K562 (cell line): ENCODE measurements around the gene SPHK2. TPM values are rescaled to one million over a fixed set of nuclear protein-coding genes. Genes with fewer than 3 reads are reported as not detected.
A peak's percentile ranks its signal among the peaks of the same experiment; 100 is the strongest.
"Not testable (repeated sequence)": the region's sequence is repeated elsewhere in the genome, so short reads cannot be mapped to it uniquely, and the experiment has no call there.

Source experiments
- ATAC-seq: fragments of 200-7000 bp; cut with Tn5 transposase; 3 replicates; pipeline ENCODE4 v1.9.1; 2020; ENCODE audit warnings: moderate library complexity
- BruUV-seq: library from RNA; stranded (reverse); fragments of 400-500 nt; replicated peaks from 2 replicates; lab custom pipeline; 2021; lab: Mats Ljungman, UMichigan
- CTCF ChIA-PET: fragments of 300-600 bp; formaldehyde crosslinking; extraction: SDS; loops from one replicate; lab custom pipeline; 2021; ENCODE audit warnings: low intra/inter-chr PET ratio; lab: Yijun Ruan, JAX
- POLR2A ChIA-PET: fragments of 300-600, 350-650 bp; sonication (Branson Sonifier 250); formaldehyde crosslinking; extraction: SDS; loops from one replicate; lab custom pipeline; 2021; ENCODE audit warnings: antibody characterized with exemption, inconsistent platforms; lab: Yijun Ruan, JAX
- DNase-seq, 4 experiments: peaks; one replicate each; pipeline versions ENCODE4 v3.0.0 to v3.0.0-alpha.2; 2011 to 2018; ENCODE audit warnings: low spot score in 3 of 4, mixed read lengths in 3 of 4; ENCODE audit errors: extremely low read depth in 1 of 4
- FAIRE-seq: peaks from 2 replicates; lab custom pipeline; 2011; peaks lifted over from hg19 to GRCh38; lab: Jason Lieb, UNC
- H2AFZ ChIP-seq: 2 replicates; pipeline ENCODE4 v1.6.0; 2011; ENCODE audit warnings: low read depth, low read length, control low read depth, inconsistent platforms
- H3K27ac ChIP-seq: fragments of 200-600 bp; 3 replicates; pipeline ENCODE4 v1.8.0; 2011; ENCODE audit warnings: low read depth, mild to moderate bottlenecking, control low read depth, inconsistent platforms, low read length, moderate library complexity, mixed read lengths; ENCODE audit errors: extremely low read depth
- H3K27me3 ChIP-seq, 2 experiments: fragments of 300-600 bp in 1 of 2; 2 replicates in 1 of 2; 3 replicates in 1 of 2; pipeline versions ENCODE4 v1.6.0 to v1.8.0; 2011; ENCODE audit warnings: inconsistent platforms in 2 of 2, low read length in 2 of 2, mild to moderate bottlenecking in 1 of 2, mixed read lengths in 1 of 2, moderate library complexity in 1 of 2; ENCODE audit not compliant: control insufficient read depth in 2 of 2, insufficient read depth in 2 of 2
- H3K36me3 ChIP-seq: fragments of 300-600 bp; 3 replicates; pipeline ENCODE4 v1.8.0; 2011; ENCODE audit warnings: mild to moderate bottlenecking, low read length, inconsistent platforms; ENCODE audit not compliant: control insufficient read depth, insufficient read depth
- H3K4me1 ChIP-seq, 2 experiments: fragments of 200-600 bp in 1 of 2; replicated peaks in 1 of 2; 2 replicates in 1 of 2; 3 replicates in 1 of 2; pipeline versions ENCODE4 v1.5.1 to v1.8.0; 2011; ENCODE audit warnings: inconsistent platforms in 2 of 2, low read length in 2 of 2, mild to moderate bottlenecking in 1 of 2, mixed read lengths in 1 of 2, moderate library complexity in 1 of 2; ENCODE audit not compliant: control insufficient read depth in 2 of 2, insufficient read depth in 2 of 2
- H3K4me2 ChIP-seq: 2 replicates; pipeline ENCODE4 v1.6.1; 2011; ENCODE audit warnings: low read length, control low read depth, inconsistent platforms, mixed read lengths; ENCODE audit not compliant: insufficient read depth
- H3K4me3 ChIP-seq: fragments of 200-600 bp; sonication (generic), shearing (Covaris generic); 2 replicates; pipeline ENCODE4 v1.5.1; 2016; ENCODE audit warnings: control low read depth, inconsistent platforms
- H3K79me2 ChIP-seq: fragments of 200-600 bp; 3 replicates; pipeline ENCODE4 v1.8.0; 2011; ENCODE audit warnings: low read length, inconsistent platforms; ENCODE audit not compliant: control insufficient read depth, insufficient read depth
- H3K9ac ChIP-seq, 2 experiments: 2 replicates each; pipeline versions ENCODE4 v1.6.0 to v1.6.1; 2011; ENCODE audit warnings: low read depth in 2 of 2, low read length in 2 of 2, control low read depth in 1 of 2, inconsistent platforms in 1 of 2, mild to moderate bottlenecking in 1 of 2, mixed read lengths in 1 of 2; ENCODE audit not compliant: insufficient read depth in 1 of 2
- H3K9me1 ChIP-seq: one replicate; pipeline ENCODE4 v1.6.0; 2011; ENCODE audit warnings: inconsistent platforms, mild to moderate bottlenecking, low read length, moderate library complexity; ENCODE audit not compliant: control insufficient read depth, insufficient read depth
- H3K9me3 ChIP-seq: replicated peaks from 2 replicates; pipeline ENCODE4 v1.5.1; 2011; ENCODE audit warnings: low read depth, low read length, inconsistent platforms; ENCODE audit not compliant: control insufficient read depth, insufficient read depth
- H4K20me1 ChIP-seq: replicated peaks from 2 replicates; pipeline ENCODE4 v1.6.1; 2011; ENCODE audit warnings: low read length, inconsistent platforms, mixed read lengths; ENCODE audit not compliant: control insufficient read depth, insufficient read depth
- CTBP1 ChIP-seq: fragments of 450-650 bp; IDR thresholded peaks from 2 replicates; pipeline ENCODE4 v1.6.1; 2016; ENCODE audit warnings: borderline replicate concordance
- HDAC2 ChIP-seq: fragments of 450-650 bp; IDR thresholded peaks from 2 replicates; pipeline ENCODE4 v1.6.1; 2016; ENCODE audit warnings: mild to moderate bottlenecking
- RFX1 ChIP-seq: fragments of 450-650 bp; IDR thresholded peaks from 2 replicates; pipeline ENCODE4 v1.6.1; 2016; ENCODE audit warnings: mild to moderate bottlenecking, moderate library complexity
- WGBS: fragments of 100-300 bp; shearing (Covaris generic); methylation state at CpG from one replicate; pipeline ENCODE4 v1.1.6; 2016; ENCODE audit warnings: low coverage, mixed read lengths; ENCODE audit not compliant: insufficient coverage; ENCODE audit errors: missing lambda C conversion rate; 5-methylcytosine and 5-hydroxymethylcytosine counted together
- in situ Hi-C: fragments of 300-500 bp; cut with MboI; formaldehyde crosslinking; loops from 4 replicates; pipeline ENCODE4 v1.15.0; 2018; ENCODE audit warnings: inconsistent platforms, mixed read lengths
- intact Hi-C: fragments of 100-400 bp; cut with micrococcal nuclease; formaldehyde crosslinking; loops from 2 replicates; pipeline ENCODE4 v1.14.2; 2022
- polyA plus RNA-seq, 8 experiments: library from polyadenylated mRNA; depleted of rRNA in 4 of 8; stranded (reverse) in 5 of 8; unstranded in 3 of 8; fragments of >200 nt; fragmentation: Nextera tagmentation in 2 of 8; fragmentation: Illumina TruSeq in 1 of 8; extraction: Ambion mirVana in 2 of 8; extraction: Trizol in 1 of 8; gene quantifications; 2 replicates each; pipeline versions ENCODE4 v1.2.1 to v1.2.3, GENCODE V29; 2011 to 2014; ENCODE audit warnings: inconsistent platforms in 1 of 8, missing spikeins in 1 of 8
- total RNA-seq, 7 experiments: library from RNA; depleted of rRNA in 6 of 7; stranded (reverse); fragments of >200 nt in 6 of 7; fragmentation: Illumina TruSeq in 2 of 7; extraction: Trizol in 2 of 7; gene quantifications; 2 replicates each; pipeline versions ENCODE4 v1.2.1 to v1.2.3, GENCODE V29; 2011 to 2021; ENCODE audit warnings: low replicate concordance in 1 of 7
- TF ChIP-seq, protein P1 (sequence below), 2 experiments: fragments of 450-650 bp in 1 of 2; sonication (generic) in 1 of 2; formaldehyde crosslinking in 1 of 2; IDR thresholded peaks; 2 replicates each; pipeline versions ENCODE4 v1.7.1 to v1.9.0; 2016 to 2022; ENCODE audit warnings: inconsistent platforms in 1 of 2, mild to moderate bottlenecking in 1 of 2, missing genetic modification reagents in 1 of 2
- TF ChIP-seq, protein P2 (sequence below): fragments of 450-650 bp; IDR thresholded peaks from 2 replicates; pipeline ENCODE4 v1.6.1; 2018; ENCODE audit not compliant: partially characterized antibody

SPHK2 gene
- total and polyA plus RNA-seq, 9 of the 15 experiments (the other 6 are each of a cell fraction or from before 2014, with no cell fraction given) = 0.10 to 15.2 (median 2.9) TPM

DNA sequence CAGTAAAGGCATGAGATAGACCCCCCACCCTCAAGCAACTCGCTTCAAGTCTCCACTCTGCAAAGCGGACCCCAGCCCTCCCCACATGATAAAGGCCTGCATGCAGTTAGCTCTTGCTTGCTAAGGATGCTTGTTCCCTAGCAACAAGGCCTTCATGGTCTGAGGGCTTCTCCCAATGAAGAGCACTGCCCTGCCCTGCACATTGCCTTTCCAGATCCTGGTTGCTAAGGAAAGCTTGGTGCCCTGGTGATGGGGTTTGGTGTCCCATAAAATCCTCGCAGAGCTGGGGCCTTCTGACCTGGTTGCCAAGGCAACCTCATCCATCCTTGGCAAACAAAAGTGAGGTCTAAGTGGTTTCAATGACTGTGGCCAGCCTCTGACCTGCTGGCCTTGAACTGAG is 11.9 kb downstream of the SPHK2 start (continued):
- TF ChIP-seq, protein P1, sequence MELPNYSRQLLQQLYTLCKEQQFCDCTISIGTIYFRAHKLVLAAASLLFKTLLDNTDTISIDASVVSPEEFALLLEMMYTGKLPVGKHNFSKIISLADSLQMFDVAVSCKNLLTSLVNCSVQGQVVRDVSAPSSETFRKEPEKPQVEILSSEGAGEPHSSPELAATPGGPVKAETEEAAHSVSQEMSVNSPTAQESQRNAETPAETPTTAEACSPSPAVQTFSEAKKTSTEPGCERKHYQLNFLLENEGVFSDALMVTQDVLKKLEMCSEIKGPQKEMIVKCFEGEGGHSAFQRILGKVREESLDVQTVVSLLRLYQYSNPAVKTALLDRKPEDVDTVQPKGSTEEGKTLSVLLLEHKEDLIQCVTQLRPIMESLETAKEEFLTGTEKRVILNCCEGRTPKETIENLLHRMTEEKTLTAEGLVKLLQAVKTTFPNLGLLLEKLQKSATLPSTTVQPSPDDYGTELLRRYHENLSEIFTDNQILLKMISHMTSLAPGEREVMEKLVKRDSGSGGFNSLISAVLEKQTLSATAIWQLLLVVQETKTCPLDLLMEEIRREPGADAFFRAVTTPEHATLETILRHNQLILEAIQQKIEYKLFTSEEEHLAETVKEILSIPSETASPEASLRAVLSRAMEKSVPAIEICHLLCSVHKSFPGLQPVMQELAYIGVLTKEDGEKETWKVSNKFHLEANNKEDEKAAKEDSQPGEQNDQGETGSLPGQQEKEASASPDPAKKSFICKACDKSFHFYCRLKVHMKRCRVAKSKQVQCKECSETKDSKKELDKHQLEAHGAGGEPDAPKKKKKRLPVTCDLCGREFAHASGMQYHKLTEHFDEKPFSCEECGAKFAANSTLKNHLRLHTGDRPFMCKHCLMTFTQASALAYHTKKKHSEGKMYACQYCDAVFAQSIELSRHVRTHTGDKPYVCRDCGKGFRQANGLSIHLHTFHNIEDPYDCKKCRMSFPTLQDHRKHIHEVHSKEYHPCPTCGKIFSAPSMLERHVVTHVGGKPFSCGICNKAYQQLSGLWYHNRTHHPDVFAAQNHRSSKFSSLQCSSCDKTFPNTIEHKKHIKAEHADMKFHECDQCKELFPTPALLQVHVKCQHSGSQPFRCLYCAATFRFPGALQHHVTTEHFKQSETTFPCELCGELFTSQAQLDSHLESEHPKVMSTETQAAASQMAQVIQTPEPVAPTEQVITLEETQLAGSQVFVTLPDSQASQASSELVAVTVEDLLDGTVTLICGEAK (IDR thresholded peaks at IDR 0.05) = no peak
- TF ChIP-seq, protein P1 (CRISPR knock-in tag; IDR thresholded peaks at IDR 0.05) = no peak
- peak; percentile 93 for TF ChIP-seq RFX1
- peak; percentile 67; the same call in 1 of the 2 replicates for TF ChIP-seq CTBP1
- peak; percentile 71 for TF ChIP-seq HDAC2
- TF ChIP-seq, protein P2, sequence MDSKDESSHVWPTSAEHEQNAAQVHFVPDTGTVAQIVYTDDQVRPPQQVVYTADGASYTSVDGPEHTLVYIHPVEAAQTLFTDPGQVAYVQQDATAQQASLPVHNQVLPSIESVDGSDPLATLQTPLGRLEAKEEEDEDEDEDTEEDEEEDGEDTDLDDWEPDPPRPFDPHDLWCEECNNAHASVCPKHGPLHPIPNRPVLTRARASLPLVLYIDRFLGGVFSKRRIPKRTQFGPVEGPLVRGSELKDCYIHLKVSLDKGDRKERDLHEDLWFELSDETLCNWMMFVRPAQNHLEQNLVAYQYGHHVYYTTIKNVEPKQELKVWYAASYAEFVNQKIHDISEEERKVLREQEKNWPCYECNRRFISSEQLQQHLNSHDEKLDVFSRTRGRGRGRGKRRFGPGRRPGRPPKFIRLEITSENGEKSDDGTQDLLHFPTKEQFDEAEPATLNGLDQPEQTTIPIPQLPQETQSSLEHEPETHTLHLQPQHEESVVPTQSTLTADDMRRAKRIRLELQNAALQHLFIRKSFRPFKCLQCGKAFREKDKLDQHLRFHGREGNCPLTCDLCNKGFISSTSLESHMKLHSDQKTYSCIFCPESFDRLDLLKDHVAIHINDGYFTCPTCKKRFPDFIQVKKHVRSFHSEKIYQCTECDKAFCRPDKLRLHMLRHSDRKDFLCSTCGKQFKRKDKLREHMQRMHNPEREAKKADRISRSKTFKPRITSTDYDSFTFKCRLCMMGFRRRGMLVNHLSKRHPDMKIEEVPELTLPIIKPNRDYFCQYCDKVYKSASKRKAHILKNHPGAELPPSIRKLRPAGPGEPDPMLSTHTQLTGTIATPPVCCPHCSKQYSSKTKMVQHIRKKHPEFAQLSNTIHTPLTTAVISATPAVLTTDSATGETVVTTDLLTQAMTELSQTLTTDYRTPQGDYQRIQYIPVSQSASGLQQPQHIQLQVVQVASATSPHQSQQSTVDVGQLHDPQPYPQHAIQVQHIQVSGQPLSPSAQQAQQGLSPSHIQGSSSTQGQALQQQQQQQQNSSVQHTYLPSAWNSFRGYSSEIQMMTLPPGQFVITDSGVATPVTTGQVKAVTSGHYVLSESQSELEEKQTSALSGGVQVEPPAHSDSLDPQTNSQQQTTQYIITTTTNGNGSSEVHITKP = no peak

DNA sequence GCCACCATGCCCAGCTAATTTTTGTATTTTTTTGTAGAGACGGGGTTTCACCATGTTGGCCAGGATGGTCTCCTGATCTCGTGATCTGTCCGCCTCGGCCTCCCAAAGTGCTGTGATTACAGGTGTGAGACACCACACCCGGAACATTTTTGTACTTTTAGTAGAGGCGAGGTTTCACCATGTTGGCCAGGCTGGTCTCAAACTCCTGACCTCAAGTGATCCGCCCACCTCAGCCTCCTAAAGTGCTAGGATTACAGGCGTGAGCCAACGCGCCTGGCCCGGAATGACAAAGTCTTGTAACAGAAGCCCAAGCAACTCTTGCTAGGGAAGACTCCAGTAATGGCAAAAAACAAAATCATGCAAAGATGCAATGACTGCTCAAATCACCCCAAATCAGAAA is 13.0 kb downstream of the SPHK2 start:
- intact Hi-C loops, H4K20me1 ChIP-seq: not testable (repeated sequence)
- 0 out of 3 replicates have a peak overlapping the region, but pooled peaks have one; percentile 88 for H3K27ac ChIP-seq

More for the DNA sequence above, 13.0 kb downstream of the SPHK2 start:
- peaks cover 32 to 86% of the 10 kb centered on the region in 2 experiments for H3K4me1 ChIP-seq
- H3K27me3 ChIP-seq, BruUV-seq, in situ Hi-C loops, H3K4me2 ChIP-seq, CTCF ChIA-PET, H3K4me3 ChIP-seq, H2AFZ ChIP-seq, H3K9me3 ChIP-seq, FAIRE-seq, H3K79me2 ChIP-seq, ATAC-seq, DNase-seq, H3K9me1 ChIP-seq, H3K36me3 ChIP-seq: not testable (repeated sequence)
- peak overlapping the region in 1 of 2 experiments; percentile 7; a peak in 1 of 4 replicates for H3K9ac ChIP-seq
- POLR2A ChIA-PET = interaction anchor here (0.7 to 2.4 kb wide), 7 partner anchors 8 to 322 kb away, joined by 3 to 18 read pairs (median 4); partner anchors contain the start of genes RPL18 and SPHK2
- WGBS = 90% methylated on average over 11 of the region's 11 CpGs
